G401 (cell line): ENCODE measurements around the gene NCAPD3. TPM values are rescaled to one million over a fixed set of nuclear protein-coding genes. Genes with fewer than 3 reads are reported as not detected.

Experiments used
- DNase-seq: peaks from one replicate; pipeline ENCODE4 v3.0.0-alpha.2; 2015; ENCODE audit warnings: low spot score
- in situ Hi-C: cut with HindIII; loops from 2 replicates; pipeline ENCODE4 v1.10.0; 2016; ENCODE audit warnings: low sequenced_read_pairs, mixed read lengths
- total RNA-seq: library from RNA; depleted of rRNA; stranded (reverse); fragments of >200 nt; shearing (Covaris generic); gene quantifications from 2 replicates; pipeline ENCODE4 v1.2.3, GENCODE V29; 2014

The NCAPD3 gene
- total RNA-seq, 1 experiment from 2014 or later: 49.5 TPM

DNA sequence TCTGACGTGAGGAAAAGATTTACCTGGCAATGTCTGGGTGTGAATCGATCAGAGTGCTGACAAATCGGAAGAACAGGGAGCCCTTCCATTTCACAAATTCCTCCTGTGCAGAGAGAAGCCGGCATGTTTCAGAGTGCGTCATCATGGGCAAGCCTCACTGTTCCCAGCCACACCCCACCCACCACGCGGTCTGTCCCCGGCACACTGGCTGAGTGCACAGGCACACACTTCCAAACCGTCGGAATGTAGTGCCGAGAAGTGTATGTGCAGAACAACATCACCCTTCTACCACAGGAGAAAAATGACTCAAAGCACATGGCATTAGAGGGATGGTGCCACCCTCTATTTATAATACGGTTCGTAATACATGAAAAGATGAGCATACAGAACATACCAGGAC, 47.5 kb downstream of the NCAPD3 start:
- DNase-seq: no peak
- in situ Hi-C loops: no loop called here

DNA sequence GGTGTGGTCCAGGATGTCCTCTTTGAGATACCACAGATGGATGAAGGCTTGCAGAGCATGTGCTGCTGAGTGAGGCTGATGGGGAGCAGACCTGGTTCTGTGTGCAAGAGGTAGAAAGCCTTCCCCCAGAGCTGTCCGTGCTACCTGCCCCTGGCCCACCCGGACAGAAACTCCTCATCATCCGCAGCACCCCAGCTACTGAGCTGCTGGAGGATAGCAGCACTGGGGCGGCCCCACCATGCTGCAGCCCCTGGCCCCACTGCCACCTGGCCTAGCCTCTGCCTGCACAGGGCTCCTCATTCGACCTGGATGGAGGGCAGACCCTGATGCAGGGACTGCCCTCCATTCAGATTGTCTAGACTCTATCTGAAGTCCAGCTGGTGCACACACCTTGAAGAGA, 50.5 kb downstream of the NCAPD3 start:
- in situ Hi-C loops: no loop called here
- no peak for DNase-seq

DNA sequence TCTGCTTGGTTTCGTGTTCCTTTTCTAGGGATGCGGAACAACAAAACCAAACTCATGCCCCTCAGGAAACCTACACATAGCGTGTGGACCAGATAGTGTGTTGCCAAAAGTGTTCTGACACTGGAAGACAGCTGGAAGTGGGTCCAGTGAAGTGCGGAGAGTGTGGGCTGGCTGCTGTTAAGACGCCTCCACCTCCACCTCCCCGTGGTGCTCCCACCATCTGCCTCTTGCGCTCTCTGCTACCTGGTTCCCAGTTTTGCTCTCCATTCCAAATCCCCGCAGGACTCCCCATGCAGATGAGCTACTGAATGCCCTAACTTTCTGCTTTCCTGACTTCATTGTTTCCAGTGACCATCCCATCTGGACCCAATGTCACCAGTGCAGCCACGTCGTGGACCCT, 51.8 kb downstream of the NCAPD3 start:
- in situ Hi-C loops: no loop called here
- DNase-seq: no peak

DNA sequence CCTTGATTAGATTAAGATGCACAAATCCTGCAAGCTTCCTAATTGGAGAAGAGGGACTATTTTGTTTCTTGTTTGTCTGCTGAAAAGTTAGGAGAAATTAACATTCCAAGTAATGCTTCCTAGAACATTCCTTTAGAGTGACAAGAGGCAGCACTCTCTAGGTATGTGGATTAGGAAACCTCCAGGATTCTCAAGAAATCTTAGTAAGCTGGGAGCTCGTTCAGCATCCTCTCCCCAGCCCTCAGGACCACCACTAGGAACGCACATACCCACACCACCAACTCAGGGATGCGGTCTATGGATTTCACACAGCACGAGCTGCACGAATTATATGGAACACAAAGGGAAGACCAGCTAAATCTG, 52.9 kb downstream of the NCAPD3 start:
- DNase-seq: no peak
- in situ Hi-C loops: no loop called here

DNA sequence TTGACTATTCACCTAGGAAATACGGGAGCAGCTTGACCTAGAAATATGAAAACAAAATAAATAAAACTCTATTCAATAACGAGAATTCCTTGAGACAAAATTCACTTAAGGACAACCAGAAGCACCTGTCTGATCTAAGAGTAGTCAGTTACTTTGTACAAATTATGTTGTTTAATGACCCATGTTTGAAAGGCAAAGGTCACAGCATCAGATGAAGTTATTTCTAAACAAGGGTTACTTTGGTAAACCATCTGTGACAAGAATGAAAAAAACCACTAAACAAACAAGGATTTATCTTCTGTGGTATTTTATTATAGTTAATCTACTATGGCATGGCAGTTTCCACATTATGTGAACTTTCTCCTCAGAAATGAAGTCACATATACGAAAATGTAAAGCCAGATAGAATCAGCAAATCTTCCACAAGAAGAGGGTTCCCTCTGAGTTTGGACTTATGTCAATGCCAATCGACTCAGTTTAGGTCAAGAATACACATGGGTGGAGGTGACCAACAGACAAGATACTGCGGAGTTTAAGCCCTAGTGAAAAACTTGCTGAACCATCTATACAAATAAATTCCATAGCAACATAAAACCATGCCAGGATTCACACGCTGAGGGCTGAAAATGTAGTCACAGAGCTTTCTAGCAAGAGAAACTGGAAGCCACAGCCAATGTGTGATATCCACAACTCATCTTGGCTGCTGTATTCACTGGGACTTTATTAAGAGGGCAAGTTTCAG, 53.4 kb downstream of the NCAPD3 start:
- no peak for DNase-seq
- in situ Hi-C loops: no loop called here

DNA sequence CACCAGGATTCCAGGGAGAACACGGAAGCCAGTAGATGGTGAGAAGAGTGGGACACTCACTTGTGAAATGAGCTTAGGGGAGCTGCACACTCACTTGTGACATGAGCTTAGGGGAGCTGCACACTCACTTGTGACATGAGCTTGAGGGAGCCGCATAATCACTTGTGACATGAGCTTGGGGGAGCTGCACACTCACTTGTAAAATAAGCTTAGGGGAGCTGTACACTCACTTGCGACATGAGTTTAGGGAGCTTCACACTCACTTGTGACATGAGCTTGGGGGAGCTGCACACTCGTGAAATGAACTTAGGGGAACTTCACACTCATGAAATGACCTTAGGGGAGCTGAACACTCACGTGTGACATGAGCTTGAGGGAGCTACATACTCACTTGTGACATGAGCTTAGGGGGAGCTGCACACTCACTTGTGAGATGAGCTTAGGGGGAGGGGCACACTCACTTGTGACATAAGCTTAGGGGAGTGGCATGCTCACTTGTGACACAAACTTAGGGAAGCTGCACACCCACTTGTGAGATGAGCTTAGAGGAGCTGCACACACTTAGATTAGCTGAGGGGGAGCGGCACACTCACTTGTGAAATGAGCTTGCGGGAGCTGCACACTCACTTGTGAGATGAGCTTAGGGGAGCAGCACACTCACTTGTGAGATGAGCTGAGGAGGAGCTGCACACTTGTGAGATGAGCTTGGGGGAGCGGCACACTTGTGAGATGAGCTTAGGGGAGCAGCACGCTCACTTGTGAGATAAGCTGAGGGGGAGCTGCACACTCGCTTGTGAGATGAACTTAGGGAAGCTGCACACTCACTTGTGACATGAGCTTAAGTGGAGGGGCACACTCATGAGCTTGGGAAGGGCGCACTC, 59.0 kb downstream of the NCAPD3 start:
- in situ Hi-C loops: no loop called here
- DNase-seq: no peak

DNA sequence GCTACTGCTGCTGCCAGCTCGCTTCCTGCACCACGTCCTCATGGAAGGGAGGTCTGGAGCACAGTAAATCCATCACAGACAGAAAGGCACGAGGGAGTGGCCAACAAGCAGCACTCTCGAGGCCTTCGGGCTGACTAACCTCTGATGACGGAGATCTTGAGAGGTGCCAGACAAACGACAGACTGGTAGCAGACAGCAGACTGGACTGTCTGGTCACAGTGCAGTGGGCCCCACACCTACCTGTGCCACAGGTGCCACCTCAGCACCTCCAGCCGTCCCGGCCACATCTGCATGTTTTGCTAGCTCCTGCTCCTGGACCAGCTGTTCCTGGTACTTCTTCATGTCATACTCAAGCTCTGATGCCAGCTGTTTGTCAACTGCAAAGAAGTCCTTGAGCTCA, 64.1 kb downstream of the NCAPD3 start:
- in situ Hi-C loops: no loop called here
- no peak for DNase-seq

DNA sequence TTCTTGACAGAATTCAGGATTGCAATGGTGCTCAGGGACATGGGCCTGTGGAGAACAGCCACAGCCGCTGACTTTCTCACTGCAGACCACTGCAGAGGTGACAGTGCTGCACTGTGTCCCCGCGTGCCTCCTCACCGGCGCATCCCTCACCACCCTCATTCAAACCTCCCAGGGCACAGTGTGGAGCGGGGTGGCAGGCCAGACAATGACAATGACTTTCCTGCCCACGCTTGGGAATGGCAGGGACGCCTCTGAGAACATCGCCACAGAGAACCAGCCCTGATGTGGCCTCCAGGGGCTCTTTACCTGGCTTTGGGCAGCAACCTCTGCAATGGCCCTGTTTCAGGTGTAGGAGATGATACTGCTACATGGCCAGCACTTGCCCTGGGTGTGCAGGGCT, 65.7 kb downstream of the NCAPD3 start:
- in situ Hi-C loops: no loop called here
- no peak for DNase-seq

DNA sequence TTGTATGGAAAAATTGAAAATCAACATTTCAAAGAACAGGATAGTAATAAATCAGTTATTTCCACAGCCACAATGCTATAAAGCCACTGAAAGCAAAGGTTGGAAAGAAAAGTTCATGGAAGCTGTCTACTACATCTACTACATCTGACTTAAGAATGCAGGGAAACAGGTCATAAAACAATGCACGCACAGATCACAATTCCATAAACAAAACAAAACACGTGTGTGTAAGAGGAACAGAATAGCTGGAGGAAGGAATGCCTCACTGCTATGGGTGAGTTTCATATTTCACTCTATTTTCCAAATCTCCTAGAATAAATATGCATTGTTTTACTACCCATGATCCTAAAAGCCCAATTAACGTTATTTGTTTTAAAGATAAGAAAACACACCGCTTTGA, 66.3 kb downstream of the NCAPD3 start:
- DNase-seq: no peak
- in situ Hi-C loops: no loop called here

DNA sequence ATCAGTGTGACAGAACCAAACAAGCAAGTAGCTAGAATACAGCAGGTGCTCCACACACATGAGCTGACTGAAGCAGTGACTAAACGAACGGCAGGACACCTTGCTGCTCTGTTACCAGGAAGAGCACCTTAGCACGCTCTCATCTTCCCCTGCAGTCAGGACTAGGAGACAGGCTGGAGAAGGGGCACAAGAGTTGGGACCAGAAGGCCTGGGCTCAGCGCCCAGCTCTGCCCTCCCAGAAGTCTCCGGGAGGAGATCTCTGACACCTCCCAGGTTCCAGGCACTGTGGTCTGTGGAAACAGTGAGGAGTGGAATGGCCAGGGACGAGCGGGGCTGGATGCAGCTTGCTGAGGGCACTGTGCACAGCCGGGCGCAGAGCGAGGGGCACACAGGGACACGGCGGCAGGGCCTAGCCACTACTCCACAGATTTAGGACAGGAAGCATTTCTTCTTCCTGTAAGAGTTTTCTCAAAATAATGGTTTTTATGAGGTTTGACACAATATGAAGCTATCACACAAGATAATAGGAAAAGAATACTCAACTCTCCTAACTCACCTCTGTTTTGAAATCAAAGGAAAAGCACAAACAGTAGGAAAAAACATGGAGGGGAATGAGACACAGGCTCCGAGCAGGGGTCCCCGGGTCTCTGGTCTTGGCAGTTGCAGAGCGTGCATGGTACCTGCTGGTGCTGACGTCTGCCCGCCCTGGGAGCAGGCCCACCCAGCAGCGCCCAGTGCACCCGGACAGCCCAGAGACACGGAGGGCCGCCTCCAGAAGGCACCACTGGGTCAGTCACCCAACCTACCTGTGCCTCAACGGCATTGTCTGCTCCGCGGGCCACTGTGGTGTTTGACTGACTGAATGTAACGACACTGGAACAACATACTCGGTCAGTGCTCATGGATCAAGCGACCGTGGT, 67.6 kb downstream of the NCAPD3 start:
- DNase-seq: peak; percentile 84
- in situ Hi-C loops: no loop called here

DNA sequence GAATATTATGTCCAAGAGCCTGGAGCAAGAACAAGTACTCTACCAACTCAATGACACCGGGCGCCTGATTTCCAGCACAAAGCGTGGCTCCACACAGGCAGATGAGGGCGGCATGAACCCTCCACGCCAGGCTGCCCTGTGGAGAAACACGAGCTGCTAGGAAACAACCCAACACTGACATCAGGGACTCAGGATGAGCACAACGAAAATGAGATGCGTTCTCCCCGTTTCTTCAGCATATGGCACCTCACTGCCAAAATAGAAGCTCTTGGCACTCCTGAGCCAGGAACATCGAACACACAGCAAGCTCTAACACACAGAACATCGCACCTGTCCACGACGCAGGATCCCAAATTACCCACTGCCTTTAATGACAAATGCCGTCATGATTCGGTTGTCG, 68.3 kb downstream of the NCAPD3 start:
- DNase-seq: peak; percentile 86
- in situ Hi-C loops: no loop called here

DNA sequence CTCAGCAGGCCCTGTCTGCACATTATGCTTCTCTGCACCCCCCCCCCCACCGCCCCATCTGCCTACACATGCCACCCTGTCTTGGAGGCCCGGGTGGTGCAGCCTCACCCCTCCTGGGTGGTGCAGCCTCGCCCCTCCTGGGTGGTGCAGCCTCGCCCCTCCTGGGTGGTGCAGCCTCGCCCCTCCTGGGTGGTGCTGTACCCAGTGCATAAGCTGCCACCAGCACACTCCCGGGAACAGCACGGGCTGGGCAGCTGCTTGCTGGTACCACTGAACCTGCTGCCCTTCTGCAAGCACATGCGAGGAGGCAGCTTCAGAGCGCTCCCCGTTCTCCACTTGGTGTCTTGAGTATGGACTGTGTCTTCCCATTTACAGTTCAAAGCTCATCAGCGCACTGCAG, 69.3 kb downstream of the NCAPD3 start:
- in situ Hi-C loops: no loop called here
- DNase-seq: no peak

DNA sequence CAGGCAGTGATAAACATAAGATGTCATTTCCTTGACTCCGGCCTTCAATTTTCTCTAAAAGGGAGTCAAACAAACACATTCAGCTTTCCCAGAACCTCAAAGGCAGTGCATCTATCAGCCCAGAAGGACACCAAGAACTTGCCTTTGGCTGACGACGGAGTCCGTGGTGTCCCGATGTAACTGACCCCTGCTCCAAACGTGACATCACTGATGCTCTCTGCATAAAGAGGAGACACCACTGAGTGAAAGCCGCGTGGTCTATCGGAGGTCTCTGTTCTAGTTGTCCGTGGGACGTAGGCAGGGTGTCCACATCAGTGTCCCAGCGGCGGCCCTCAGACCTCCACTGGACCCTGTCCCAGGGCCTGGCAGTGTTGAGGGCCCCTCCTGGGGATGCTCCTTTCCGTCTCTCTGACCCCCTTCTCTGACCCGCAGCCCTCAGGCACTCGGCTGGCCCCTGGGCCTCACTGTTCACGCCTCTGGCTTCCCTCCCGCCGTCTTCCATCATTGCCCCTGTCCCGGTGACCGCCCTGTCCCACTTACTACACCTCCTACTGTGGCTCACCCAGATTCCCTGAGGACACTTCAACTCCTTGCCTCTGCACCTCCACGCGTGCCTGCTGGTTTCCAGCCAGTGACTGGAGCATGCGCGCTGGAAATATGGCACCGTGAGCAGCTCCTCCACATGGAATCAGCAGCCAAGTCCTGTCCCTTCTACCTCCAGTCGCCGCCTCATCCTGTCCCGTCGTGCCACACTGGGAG, 70.4 kb downstream of the NCAPD3 start:
- no peak for DNase-seq
- in situ Hi-C loops: no loop called here

DNA sequence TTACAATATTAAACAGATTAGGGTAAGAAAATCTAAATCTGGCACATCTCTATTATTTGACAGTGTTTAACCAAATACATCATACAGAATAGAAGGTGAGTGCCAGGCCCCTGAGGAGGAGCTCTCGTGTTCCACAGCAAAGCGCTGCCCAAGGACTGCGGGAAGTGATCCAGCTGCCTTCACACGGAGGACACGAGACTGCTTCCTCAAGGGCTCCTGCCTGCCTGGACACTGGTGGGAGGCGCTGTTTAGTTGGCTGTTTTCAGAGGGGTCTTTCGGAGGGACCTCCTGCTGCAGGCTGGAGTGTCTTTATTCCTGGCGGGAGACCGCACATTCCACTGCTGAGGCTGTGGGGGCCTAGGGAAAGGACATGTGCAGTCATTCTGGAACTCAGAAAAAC, 71.1 kb downstream of the NCAPD3 start:
- DNase-seq: no peak
- in situ Hi-C loops: no loop called here

DNA sequence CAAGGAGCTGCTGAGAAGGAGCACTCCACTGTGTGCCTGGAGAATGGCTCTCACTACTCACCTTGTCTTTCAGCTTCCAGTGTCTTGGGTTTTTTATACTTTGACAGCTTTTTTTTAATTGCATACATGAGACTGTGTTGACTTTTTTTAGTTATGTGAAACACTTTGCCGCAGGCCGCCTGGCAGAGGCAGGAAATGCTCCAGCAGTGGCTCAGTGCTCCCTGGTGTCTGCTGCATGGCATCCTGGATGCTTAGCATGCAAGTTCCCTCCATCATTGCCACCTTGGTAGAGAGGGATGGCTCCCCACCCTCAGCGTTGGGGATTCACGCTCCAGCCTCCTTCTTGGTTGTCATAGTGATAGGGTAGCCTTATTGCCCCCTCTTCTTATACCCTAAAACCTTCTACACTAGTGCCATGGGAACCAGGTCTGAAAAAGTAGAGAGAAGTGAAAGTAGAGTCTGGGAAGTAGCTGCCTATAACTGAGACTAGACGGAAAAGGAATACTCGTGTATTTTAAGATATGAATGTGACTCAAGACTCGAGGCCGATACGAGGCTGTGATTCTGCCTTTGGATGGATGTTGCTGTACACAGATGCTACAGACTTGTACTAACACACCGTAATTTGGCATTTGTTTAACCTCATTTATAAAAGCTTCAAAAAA, 72.6 kb downstream of the NCAPD3 start:
- DNase-seq: no peak
- in situ Hi-C loops: no loop called here

DNA sequence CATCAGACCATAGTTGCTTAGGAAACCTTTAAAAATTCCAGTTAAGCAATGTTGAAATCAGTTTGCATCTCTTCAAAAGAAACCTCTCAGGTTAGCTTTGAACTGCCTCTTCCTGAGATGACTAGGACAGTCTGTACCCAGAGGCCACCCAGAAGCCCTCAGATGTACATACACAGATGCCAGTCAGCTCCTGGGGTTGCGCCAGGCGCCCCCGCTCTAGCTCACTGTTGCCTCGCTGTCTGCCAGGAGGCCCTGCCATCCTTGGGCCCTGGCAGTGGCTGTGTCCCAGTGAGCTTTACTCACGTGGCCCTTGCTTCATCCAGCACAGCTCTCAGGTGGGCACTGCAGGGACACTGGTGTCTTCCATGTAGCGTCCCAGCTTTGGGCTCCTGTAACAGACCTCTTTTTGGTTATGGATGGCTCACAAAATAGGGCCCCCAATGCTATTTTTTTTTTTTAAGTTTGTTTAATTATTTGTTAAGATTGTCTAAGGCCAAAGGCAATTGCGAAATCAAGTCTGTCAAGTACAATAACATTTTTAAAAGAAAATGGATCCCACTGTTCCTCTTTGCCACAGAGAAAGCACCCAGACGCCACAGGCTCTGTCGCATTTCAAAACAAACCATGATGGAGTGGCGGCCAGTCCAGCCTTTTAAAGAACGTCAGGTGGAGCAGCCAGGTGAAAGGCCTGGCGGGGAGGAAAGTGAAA, 73.4 kb downstream of the NCAPD3 start:
- in situ Hi-C loops: no loop called here
- peak; percentile 65 for DNase-seq

DNA sequence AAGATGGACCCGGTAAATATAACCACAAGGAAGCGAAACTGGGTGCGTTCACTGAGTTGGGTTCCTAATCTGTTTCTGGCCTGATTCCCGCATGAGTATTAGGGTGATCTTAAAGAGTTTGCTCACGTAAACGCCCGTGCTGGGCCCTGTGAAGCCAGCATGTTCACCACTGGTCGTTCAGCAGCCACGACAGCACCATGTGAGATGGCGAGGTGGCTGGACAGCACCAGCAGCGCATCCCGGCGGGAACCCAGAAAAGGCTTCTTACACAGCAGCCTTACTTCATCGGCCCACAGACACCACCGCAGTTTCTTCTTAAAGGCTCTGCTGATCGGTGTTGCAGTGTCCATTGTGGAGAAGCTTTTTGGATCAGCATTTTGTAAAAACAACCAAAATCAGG, 74.4 kb downstream of the NCAPD3 start:
- DNase-seq: no peak
- in situ Hi-C loops: no loop called here

DNA sequence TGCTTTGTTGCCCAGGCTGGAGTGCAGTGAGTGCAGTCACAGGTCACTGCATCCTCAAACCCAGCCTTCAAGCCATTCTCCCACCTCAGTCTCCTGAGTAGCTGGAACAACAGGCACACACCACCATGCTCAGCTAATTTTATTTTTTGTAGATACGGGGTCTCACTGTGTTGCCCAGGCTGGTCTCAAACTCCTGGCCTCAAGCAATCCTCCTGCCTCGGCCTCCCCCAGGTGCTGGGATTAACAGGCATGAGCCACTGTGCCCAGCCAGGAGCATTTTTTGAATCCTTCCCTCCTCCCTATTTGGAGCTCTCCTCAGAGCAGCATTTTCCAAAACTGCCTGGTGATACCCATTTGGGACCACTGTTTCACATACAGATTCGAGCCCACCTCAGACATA, 77.2 kb downstream of the NCAPD3 start:
- in situ Hi-C loops: no loop called here
- no peak for DNase-seq
